PFSK-1 (cell line): ENCODE data around the gene ZNF497.

Source experiments
- FOXP2 ChIP-seq: optimal IDR thresholded peaks from 2 replicates; pipeline ENCODE3; 2011; ENCODE audit warnings: borderline replicate concordance, control low read depth, inconsistent platforms; ENCODE audit not compliant: insufficient read depth; ENCODE audit errors: extremely low read length, extremely low read depth
- POLR2AphosphoS5 ChIP-seq: IDR thresholded peaks from 2 replicates; pipeline ENCODE4 v1.6.1; 2012; ENCODE audit warnings: low read depth, mild to moderate bottlenecking, control low read depth, low read length, moderate library complexity
- SIN3A ChIP-seq: IDR thresholded peaks from 2 replicates; pipeline ENCODE4 v1.6.1; 2012; ENCODE audit warnings: mild to moderate bottlenecking, low read length, moderate library complexity, borderline replicate concordance; ENCODE audit not compliant: insufficient read depth
- TAF1 ChIP-seq: IDR thresholded peaks from 2 replicates; pipeline ENCODE4 v1.6.1; 2012; ENCODE audit warnings: low read length, control low read depth, borderline replicate concordance; ENCODE audit not compliant: insufficient read depth
- TF ChIP-seq, protein P1 (sequence below), 2 experiments: IDR thresholded peaks; 2 replicates each; pipeline versions ENCODE4 v1.6.1 to v1.8.0; 2011 to 2012; ENCODE audit warnings: low read depth in 2 of 2, low read length in 2 of 2, control low read depth in 1 of 2, inconsistent platforms in 1 of 2, mild to moderate bottlenecking in 1 of 2, moderate library complexity in 1 of 2; ENCODE audit not compliant: insufficient read depth in 1 of 2

The ZNF497 gene

GRCh38 chr19:58386576-58387337 is 24.2 kb upstream of the ZNF497 start, which contains the start of gene RPS5:
TSS of gene RPS5 (plus strand) at chr19:58387269. CDS start at chr19:58388138, 869 bp downstream.
- TF ChIP-seq POLR2AphosphoS5 (peak; percentile 95), FOXP2 (peak; percentile 32), TAF1 (peak; percentile 90), SIN3A (peak; percentile 93; the same call in 1 of the 2 replicates)
- TF ChIP-seq, protein P1, sequence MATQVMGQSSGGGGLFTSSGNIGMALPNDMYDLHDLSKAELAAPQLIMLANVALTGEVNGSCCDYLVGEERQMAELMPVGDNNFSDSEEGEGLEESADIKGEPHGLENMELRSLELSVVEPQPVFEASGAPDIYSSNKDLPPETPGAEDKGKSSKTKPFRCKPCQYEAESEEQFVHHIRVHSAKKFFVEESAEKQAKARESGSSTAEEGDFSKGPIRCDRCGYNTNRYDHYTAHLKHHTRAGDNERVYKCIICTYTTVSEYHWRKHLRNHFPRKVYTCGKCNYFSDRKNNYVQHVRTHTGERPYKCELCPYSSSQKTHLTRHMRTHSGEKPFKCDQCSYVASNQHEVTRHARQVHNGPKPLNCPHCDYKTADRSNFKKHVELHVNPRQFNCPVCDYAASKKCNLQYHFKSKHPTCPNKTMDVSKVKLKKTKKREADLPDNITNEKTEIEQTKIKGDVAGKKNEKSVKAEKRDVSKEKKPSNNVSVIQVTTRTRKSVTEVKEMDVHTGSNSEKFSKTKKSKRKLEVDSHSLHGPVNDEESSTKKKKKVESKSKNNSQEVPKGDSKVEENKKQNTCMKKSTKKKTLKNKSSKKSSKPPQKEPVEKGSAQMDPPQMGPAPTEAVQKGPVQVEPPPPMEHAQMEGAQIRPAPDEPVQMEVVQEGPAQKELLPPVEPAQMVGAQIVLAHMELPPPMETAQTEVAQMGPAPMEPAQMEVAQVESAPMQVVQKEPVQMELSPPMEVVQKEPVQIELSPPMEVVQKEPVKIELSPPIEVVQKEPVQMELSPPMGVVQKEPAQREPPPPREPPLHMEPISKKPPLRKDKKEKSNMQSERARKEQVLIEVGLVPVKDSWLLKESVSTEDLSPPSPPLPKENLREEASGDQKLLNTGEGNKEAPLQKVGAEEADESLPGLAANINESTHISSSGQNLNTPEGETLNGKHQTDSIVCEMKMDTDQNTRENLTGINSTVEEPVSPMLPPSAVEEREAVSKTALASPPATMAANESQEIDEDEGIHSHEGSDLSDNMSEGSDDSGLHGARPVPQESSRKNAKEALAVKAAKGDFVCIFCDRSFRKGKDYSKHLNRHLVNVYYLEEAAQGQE (IDR thresholded peaks at IDR 0.05; ENCODE audit: insufficient read depth in 1 of 2, low read depth in 2 of 2, low read length in 2 of 2): no peak; a peak in 1 of 4 replicates

DNA sequence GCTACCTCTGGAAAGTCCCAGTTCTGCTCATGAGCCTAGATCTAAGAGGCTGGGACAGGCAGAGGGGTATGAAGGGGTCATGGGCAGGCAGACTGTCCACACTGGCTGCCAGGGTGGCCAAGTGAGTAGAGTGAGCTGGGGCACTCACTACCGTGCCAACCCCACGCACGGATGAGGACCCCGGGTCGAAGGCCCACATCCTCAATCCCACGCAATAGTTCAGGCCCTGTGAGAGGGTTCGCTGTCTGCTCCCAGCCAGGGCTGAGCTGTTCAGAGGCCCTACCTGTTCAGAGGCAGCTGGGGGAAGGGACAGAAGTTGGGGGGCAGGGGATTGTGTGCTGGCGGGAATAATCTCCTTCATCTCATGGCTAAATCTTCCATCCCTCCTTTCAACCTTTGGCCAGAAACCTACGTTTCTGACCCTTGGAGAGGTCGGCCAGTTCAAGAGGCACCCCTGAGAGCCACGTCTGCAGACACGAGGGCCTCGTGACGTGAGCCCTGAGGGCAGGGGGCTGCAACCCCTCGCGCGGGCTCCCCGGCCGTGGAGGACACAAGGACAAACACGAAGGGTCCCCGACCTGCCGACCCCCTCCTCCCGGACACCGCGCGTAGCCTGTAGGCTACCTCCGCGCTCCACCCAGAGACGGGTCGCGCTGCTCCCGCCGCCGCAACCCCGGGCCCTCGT is 23.5 kb upstream of the ZNF497 start:
- no peak for TF ChIP-seq SIN3A

- TF ChIP-seq FOXP2 (no peak), SIN3A (no peak), TAF1 (no peak), POLR2AphosphoS5 (no peak)
- TF ChIP-seq, protein P1 (IDR thresholded peaks at IDR 0.05; ENCODE audit: insufficient read depth in 1 of 2, low read depth in 2 of 2, low read length in 2 of 2): no peak
Measured at GRCh38 chr19:58385313-58385890, 22.9 kb upstream of the ZNF497 start.

DNA sequence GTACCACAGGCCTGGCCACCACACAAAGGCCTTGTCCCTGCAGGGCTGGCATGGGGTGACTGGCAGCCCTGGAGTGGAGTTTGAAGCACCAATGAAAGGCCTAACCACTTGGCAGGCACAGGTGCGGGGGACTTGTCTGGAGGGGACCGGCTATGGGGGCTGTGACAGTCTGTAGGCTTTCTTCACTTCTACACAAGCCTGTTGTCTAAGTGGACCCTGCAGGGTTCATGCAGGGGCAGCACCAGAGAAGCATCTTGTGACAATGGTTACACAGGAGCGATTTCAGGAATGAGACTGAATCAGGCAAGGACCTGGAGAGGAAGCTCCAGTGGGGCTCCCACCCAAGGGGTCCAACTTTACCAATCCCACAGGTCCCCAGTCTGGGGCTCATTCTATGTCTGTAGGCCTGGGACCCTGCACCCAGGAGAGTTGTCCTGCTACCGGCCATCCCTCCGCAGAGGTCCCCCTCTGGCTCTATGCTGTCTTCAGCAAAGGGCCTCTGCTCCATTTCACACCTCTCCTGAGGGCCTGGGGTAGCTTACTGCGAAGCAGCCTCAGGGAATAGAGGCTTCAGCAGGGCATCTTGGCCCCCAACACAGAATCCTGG is 20.5 kb upstream of the ZNF497 start:
- TF ChIP-seq SIN3A: no peak
- no peak for TF ChIP-seq POLR2AphosphoS5
- TF ChIP-seq FOXP2: no peak
- TF ChIP-seq, protein P1 (IDR thresholded peaks at IDR 0.05; ENCODE audit: insufficient read depth in 1 of 2, low read depth in 2 of 2, low read length in 2 of 2): no peak
- no peak for TF ChIP-seq TAF1

DNA sequence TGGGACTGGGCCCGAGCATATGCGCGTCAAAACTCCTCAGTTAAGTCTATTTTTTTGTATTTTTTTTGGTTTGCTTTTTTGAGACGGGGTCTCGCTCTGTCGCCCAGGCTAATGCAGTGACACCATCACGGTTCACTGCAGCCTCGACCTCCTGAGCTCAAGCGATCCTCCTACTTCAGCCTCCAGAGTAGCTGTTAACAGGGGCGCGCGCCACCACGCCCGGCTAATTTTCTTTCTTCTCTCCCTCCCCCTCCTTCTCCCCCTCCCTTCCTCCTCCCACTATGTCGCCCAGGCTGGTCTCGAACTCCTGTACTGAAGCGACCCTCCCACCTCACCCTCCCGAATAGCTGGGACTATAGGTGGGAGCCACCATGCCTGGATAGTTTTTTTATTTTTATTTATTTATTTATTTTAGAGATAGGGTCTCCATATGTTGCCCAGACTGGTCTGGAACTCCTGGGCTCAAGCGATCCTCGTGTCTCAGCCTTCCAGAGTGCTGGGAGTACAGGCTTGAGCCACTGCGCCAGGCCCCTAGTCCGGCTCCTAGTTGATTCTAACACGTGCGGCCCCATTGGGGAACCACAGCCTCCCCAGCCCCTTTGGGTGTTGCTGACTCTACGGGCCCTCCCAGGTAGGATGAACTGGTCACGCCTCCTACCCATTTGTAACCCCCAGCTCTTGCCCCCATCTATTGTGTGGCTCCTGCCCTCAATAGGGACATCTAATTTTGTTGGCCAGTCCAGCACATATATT is 19.1 kb upstream of the ZNF497 start:
- TF ChIP-seq TAF1 (no peak), SIN3A (0 out of 2 replicates have a peak, but pooled peaks have one; percentile 2), FOXP2 (no peak), POLR2AphosphoS5 (no peak)
- TF ChIP-seq, protein P1 (IDR thresholded peaks at IDR 0.05; ENCODE audit: insufficient read depth in 1 of 2, low read depth in 2 of 2, low read length in 2 of 2): no peak
